CD4-positive, alpha-beta T cell treated with Interleukin-1 beta for 1 hour (primary cell): ENCODE results near the gene CHDH.

ENCODE experiments used
- DNase-seq, 2 donors: peaks; one replicate each; pipeline ENCODE4 v3.0.0-alpha.2; 2020 to 2022

The CHDH gene

DNA sequence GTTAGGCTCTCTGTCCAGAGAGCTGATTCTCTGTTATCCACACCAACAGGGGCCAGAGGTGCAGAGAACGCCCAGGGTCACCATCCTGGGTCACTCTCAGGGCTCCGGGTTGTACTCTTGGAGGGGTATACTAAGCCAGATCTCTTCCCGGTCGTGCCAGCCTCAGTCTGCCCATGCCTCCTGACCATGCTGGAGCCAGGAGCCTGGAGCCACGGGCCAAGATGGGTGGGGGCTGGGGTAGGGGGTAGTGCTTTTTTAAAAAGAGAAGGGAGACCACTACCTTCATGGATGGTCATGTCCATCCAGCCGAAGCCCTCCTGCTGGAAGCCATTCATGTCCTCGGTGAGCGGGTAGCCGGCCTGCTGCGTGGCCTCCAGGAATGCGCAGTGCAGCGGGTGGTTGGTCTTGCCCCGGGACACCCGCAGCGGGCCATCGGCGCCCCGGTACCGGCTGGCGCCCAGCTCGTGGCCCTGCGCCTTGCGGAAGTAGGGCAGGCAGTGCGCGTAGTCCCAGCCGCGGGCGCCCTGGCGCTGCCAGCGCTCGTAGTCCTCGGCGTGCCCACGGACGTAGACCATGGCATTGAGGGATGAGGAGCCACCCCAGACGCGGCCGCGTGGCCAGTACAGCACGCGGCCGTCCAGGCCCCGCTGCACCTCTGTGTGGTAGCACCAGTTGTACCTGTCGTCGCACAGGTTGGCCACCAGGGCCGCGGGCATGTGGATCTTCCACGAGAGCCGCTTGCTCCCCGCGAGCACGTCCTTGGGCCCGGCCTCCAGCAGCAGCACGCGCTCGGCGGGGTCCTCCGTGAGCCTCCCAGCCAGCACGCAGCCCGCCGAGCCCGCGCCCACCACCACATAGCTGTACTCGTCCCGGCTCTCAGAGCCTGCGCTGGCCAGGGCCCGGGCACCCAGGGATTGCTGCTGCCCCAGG lies 22.9 kb downstream of the CHDH start:
- DNase-seq = no peak

DNA sequence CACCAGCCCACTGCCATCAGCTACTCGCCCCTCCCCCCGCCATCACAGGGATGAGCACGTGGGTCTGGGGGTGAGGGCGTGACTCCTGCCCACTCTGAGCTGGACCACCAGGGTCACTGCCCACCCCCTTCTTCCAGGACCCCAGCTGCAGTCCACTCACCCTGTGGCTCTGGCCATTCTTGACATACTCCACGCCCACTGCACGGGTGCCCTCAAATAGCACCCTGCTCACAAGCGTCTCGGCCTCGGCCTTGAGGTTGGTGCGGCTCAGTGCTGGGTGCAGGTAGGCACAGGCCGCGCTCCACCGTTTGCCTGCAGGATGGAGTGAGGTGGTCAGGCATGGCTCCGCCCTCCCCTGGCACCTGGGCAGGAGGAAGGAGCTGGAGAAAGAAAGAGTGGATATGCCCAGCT lies 23.9 kb downstream of the CHDH start:
- no peak for DNase-seq

DNA sequence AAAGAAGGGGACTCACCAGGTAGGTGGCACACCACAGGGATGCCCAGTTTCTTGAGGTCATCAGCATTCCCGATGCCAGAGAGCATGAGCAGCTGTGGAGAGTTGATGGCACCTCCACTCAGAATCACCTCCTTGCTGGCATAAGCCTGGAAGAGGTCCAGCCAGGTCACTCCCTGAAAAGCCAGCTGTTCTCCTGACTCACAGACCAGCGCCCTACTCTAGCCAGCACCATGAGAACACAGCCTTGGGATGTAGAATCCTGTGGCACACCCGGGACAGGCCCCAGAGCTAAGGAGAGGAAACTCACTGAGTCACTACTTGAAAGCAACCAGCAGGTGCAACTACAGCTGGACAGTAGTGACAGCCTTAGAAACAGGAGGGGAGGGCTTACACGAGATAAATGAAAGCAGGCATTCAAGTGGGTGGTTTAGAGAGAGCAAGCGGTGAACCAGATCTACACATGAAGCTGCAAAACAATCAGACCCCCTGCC lies 24.5 kb downstream of the CHDH start:
- DNase-seq = no peak

DNA sequence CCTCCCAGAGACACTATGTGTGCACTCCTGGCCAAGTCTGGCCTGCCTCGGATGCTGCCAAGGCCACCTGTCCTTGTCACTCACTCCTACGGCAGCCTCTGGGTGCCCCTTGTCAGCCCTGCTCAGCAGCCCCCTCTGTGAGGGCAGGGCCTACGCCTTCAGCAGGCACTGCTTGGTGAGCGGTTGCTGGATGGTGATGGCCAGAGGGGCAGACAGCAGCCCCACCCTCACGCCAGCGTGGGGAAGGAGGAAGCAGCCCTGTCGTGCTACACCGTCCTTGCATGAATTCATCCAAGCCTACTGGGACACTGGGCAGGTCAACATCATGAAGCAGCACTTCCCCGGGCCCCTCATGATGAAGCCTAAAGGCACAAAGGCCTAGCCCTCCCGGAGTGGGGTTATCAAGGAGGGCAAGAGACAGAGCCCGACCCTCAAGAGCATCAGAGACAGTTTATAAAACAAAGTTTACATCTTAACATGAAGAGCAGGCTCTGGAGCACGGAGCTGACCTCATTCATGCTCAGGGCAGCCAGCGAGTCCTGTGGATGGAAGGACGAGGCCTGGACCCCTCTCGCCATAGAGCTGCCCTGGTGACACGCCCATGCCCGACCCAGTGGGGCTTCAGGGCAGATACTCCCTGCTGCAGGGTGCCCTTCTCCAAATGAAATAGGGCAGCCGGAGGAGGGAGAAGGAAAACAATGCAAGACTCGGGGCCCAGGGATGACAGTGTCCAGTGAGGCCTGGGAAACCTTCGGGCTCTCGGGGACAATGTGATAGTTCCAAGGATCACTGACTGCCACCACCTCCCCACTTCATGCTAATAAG lies 25.3 kb downstream of the CHDH start:
- no peak for DNase-seq

DNA sequence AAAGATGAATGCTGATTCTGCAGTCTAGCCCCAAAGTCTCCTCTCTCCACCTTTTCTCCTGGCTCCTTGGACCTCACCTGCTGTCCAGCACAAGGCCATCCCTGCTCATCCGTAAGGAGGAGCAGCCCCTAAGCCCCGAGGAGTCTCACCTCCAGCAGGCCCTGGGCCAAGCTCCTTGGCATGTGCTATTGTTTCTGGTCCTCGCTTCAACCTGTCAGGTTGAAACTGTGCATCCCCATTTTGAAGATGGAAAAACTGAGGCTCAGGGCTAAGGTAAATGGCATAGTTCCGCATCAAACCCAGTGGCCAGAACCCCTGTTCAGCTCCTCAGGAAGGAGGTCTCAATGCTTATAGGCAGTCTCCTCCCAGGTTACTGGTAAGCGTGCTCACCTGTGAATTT lies 26.1 kb downstream of the CHDH start:
- DNase-seq = no peak

DNA sequence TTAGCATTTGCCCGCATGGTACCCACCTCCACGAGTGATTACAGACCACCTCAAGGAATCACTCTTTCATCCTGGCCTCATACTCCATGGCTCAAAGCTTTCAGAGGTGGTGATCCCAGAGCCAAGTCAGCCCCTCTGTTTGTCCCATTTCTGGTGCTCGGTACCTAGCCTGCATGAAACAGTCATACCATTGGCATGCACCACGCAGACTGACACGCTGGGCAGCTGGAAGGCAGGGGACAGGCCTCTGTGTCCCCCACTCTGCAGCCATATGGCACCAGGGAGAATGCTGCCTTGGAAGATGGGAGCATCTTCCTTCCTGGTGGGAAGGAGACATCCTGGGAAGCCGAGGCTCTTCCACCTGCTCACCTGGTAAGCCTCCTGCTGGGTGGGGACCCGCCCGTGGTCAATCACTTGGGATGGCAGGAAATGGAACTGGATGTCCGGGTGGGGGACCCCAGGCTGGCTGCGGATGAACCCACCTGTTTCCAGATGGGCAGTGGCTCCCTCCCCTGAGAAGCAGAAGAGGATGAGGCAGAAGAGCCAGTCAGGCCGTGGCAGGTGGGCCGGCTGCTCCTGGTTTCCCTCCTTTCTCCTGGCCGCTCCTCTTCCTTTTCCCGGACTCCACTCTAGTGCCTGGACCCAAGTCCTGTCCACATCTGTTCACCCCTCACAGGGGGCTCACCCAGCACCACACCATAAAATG lies 26.9 kb downstream of the CHDH start:
- no peak for DNase-seq

DNA sequence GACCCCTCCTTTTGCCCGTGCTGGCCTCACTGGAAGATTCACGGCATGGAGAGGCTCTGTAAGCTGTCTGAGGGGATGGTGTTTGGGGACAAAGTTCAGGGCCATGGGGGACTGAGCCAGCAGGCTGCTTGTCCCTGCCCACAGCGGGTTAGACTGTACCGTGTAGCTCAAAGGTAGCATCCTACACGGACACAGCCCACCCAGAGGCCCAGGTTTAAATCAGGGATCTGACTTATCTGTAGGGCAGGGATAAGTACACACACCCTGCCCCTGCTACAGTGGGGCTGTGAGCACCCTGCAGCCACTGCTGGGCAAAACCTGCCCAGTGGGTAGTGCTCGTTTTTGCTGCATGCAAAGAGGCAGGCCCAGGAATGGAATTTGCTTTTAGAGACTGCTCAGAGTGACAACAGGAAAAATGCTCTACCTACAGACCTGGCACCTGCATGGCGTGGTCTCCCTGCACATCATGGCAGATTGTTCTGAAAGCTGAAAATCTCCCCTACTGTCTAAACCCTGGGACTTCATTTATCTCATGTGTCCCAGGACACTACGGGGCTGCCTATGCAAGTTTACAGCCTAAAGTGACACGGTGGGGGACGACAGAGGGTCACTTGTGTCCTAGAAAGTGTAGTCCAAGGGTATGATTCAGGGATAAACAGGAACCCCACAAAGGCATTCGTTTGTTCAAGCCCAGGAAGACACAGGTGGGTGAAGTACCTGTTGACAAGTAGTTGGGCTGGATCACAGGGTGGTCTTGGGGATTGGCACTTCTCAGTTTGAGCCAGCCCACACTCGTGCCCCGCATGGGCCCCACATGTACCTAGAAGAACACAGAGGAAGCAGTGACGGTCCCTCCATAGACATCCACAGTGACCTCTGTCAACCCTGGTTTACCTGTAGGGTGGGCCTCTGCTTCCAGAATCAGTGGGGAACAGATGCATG lies 27.7 kb downstream of the CHDH start:
- no peak for DNase-seq

DNA sequence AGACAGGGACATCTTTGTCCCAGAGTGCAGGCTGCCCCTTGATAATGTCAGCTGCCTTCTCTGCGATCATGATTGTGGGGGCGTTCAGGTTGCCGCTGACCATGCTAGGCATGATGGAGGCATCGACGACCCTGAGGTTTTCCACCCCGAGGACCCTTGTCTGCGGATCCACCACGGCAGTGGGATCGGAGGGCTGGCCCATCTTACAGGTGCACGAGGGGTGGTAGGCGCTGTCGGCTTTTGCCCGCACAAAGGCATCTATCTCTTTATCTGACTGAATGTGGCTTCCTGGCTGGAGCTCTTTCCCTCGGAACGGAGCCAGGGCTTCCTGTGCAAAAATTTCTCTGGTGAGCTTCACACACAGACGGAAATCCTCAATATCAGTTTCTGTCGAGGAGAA lies 28.4 kb downstream of the CHDH start:
- DNase-seq = no peak

DNA sequence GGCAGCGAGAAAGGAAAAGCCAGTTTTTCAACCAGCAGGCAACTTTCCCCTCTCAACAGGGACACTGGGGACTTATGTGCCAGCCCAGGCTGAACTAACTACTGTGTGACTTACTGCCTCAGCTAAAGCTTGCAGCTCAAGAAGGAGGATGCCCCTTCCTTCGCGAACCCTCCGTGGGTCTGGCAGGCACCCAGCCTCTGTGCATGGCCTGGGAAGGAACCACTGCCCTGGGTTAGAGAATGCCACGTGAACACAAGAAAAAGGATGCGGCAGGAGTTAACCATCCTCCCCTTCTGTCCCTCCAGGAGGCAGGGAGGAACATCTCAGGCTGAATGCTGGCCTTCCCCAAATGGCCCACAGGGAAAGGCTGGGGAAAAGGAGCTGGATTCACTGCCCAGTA lies 29.0 kb downstream of the CHDH start:
- DNase-seq = no peak

DNA sequence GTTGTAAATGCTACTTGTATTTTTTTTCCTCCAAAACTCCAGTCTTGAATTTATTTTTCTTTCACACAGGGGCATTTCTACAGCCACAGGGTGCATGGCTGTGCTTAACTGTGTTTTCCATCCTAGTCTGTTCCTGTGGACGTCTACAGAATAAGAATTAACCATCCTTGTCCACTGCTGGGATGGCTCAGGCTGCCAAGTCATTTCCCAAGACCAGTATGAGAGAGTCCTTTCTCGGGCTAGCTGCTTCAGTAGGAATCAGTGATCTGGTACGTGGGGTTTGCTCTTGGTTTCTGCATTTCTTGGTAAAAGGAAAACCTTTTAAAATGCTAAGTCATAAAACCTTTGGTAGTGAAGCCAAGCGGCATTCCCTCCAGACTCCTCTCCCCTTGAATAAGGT lies 29.8 kb downstream of the CHDH start:
- no peak for DNase-seq

DNA sequence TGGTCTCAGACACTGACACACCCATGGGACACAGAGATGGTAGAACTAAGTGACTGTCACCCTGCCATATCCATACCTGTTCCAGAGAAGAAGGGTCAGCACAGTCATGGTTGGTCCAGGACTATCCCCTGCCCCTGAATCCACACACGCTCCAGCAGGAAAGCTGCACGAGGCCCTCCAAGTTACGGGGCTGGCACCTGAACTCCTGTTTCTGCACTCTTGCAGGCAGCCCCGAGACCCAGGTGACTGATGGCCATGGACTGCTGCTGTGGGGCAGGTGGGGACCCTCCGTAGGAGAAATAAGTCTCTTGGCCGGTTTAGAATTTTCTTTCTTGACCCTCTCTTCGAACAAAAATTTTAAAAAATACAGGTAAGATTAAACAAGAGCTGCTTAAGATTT lies 30.6 kb downstream of the CHDH start:
- DNase-seq = no peak

DNA sequence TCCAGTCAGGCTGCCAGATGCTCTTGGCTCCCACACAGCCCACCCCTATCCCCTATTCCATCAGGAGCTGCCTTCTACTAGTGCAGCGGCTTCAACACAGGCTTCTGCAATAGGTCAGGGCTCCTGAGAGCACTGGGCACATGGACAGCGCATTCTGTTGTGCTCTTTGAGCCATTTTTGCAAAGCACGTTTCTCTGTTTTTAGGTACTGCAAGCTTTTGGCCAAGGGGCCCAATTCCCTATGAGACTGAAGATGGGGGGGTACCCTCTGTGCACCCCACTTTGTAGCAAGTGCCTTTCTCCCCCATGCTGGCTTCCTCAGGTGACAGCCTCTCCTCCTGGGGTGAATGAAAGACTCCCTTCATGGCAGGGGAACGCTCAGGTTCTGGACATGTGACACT lies 31.2 kb downstream of the CHDH start:
- DNase-seq = no peak

DNA sequence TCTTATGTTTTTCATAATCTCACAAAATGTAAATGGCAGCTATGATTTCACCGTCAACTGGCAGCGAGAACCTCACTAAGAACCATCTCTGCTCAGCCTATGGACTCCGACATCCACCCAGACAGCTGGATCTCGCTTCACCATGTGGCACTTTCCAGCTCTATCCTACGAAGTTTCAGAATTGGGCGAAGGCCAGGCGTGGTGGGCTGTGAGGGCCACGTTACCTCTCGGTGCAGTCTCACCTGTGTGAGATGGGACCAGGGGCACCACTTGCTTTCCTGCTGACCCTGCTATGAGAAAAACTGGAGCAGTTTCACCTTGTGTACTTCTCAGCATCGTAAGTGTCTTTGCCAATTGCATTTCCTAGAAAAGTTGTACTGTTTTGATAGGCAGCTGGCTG lies 32.3 kb downstream of the CHDH start:
- DNase-seq = no peak

DNA sequence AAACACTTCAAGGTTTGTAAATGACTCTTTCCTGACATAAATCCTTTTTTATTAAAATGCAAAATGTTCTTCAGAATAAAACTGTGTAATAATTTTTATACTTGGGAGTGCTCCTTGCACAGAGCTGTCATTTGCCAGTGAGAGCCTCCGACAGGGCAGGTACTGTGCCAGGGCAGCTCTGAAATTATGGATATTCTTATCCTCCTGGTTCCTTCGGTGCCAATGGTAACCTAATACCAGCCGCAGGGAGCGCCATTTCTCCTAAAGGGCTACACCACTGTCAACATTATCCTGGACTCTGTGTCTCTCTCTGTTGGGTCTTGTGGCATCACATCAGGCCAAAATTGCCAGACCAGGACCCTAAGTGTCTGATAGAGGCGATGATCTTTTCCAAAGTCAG lies 33.0 kb downstream of the CHDH start:
- DNase-seq = no peak

DNA sequence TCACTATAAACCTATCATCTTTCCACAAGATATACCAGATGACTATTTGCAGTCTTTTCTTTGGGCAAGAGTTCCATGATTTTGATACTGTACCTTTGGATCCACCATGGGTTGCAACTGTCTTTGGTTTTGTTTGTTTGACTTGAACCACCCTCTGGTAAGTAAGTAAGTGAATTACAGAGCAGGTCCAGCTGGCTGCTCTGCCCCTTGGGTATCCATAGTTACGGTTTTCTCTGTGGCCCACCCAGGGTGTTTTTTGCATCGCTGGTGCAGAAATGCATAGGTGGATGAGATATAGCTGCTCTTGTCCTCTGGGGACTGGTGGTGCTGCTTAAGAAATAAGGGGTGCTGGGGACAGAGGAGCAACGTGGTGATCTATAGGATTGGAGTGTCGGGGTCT lies 33.8 kb downstream of the CHDH start:
- DNase-seq = no peak

DNA sequence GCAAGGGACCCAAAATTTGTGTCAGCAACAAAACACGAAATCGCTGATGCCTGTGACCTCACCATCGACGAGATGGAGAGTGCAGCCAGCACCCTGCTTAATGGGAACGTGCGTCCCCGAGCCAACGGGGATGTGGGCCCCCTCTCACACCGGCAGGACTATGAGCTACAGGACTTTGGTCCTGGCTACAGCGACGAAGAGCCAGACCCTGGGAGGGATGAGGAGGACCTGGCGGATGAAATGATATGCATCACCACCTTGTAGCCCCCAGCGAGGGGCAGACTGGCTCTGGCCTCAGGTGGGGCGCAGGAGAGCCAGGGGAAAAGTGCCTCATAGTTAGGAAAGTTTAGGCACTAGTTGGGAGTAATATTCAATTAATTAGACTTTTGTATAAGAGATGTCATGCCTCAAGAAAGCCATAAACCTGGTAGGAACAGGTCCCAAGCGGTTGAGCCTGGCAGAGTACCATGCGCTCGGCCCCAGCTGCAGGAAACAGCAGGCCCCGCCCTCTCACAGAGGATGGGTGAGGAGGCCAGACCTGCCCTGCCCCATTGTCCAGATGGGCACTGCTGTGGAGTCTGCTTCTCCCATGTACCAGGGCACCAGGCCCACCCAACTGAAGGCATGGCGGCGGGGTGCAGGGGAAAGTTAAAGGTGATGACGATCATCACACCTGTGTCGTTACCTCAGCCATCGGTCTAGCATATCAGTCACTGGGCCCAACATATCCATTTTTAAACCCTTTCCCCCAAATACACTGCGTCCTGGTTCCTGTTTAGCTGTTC lies 34.9 kb downstream of the CHDH start:
- DNase-seq = no peak

DNA sequence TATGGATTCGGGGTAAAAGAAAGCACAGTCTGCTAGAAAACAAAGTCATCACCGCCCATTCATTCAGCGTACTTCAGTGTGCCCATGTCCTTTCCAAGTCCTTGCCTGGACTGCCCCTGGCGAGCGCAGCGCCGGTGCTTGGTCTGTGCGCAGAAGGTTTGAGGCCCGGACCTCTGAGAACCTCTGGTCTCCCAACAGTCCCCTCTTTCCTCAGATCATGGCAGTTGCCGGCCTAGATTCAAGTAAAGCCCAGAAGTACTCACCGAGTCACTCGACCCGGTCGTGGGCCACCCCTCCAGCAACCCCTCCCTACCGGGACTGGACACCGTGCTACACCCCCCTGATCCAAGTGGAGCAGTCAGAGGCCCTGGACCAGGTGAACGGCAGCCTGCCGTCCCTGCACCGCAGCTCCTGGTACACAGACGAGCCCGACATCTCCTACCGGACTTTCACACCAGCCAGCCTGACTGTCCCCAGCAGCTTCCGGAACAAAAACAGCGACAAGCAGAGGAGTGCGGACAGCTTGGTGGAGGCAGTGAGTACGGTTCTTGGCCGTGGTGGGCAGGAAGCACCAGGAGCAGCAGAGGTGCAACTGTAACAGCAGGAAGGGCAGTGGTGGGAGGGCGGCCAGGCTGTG lies 36.3 kb downstream of the CHDH start:
- no peak for DNase-seq

DNA sequence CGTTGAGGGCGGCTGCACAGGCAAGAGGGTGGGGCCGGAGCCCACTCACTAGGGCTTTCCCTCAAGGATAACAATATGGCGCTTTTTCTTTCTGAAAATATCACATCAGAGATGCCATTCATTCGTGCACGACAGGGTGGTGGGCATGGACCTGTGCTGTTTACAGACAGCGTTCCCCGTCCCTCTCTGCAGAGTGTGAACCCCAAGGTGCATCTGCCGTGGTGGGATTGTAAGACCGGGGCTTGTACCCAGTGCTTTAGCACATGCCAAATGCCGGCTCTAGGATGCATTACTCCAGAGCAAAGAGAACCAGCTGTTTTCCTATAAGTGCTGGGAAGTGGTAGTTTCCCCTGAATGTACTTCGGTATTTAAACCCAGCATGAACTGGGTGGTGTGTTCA lies 37.0 kb downstream of the CHDH start:
- DNase-seq = no peak

DNA sequence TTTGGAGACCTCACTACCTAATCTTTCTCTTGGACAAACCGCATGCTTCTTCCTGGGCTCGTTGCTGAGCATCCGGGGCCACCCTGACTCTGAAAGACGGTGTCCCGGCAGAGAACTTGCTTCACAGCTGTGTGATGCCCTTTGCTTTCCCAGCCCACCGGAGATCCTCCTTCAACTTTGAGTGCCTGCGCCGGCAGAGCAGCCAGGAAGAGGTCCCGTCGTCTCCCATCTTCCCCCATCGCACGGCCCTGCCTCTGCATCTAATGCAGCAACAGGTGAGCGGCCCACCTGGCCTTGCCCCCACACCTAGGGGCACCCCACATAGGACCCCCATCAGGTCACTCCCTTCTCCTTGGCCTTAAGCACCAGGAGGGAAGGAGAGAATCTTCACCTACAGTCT lies 37.7 kb downstream of the CHDH start:
- DNase-seq = no peak

DNA sequence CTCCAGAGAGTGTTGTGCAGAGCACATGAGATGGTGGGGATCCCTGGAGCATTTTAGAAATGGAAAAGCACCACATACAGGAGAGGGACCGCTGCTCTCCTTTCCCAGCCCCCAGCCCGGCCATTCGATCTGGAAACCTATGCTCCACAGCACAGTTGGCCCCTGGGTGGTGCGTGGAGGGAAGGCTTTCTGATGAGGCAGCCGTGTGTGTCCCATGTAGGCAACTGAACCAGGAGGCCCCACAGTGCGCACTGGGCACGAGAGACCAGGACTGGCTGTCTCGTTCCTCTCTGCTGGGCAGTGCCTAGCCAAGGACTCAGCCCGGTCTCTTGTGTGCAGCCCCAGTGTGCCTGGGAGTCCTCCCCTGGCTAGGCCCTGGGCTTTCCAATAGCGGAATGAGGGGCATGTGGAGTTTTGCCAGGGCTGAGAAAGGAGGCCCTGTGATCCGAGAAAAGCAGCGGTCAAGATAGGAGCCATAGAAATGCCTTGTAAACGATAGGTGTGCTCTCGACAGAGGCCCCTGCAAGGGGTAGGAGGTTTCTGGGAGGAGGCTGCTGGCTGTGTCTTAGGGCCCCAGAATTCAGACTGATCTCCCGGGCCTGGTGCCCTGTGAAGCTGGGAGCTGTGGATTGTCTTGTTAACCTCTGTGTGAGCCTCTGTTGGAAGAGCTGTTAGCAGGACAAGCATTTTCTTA lies 39.0 kb downstream of the CHDH start:
- no peak for DNase-seq
